ENCODE results near the gene DLGAP1.

DLGAP1 gene

DNA sequence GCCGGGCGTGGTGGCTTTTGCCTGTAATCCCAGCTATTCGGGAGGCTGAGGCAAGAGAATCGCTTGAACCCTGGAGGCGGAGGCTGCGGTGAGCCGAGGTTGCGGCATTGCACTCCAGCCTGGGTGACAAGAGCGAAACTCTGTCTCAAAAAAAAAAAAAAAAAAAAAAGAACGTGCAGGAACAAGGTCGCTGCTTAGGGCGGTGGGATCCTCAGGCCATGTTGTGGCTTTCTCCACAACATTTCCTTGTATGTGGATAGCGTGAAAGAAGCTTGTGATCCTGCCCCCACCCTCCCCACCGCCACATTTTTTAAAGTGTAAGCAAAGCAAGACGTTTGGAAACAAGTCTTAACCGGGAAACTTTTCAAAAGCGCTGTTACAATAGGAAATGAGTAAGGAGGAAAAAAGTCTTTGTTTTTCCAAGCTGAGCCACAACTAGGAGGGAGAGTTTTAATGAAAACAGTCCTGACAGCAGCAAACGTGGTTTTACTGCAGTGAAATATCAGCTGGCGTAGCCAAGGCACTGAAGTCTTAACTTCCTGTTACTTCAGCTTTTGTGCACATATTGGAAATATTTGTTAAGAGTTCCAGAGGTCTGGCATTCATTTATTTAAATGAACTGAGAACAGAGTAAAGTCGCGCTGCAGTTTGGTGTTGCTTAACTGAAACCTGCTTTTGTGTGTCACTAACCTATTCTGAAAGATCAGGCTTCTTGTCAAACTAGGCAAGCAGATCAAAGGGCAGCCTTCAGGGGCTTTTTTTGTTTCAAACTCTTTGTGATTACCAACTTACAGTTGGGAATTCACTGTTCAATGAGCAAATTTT, 1001.4 kb downstream of the DLGAP1 start:
- peak; percentile 8 for DNase-seq

DNA sequence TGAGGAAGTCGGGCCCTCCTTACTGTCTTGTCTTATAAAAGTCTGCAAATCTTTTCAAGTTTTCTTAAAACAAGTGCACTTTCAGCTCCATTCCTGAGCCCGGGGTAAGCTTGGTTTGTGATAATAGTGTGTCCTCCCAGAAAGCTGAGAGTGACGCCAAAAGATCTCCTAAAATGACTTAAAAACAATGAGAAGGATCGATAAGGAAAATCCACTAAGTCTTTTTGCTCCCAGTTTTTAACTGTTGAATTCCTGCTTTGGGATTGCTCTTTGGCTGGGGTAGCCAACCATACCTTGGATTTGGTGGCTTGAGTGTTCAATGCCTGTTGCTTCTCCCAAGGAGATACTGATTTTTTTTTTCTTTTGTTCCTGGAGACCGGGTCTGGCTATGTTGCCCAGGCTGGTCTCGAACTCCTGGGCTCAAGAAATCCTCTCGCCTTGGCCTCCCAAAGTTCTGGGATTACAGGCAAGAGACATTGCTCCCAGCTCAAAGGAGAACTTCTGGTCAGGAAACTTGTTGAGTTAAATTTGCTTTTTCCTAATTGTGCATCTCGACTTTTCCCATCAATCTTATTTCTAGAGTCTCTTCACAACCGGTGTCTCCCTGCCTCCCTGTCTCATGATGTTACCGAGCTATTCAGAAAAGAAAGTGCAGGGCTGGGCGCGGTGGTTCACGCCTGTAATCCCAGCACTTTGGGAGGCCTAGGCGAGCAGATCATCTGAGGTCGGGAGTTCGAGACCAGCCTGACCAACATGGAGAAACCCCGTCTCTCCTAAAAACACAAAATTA, 1002.2 kb downstream of the DLGAP1 start:
- no peak for DNase-seq

DNA sequence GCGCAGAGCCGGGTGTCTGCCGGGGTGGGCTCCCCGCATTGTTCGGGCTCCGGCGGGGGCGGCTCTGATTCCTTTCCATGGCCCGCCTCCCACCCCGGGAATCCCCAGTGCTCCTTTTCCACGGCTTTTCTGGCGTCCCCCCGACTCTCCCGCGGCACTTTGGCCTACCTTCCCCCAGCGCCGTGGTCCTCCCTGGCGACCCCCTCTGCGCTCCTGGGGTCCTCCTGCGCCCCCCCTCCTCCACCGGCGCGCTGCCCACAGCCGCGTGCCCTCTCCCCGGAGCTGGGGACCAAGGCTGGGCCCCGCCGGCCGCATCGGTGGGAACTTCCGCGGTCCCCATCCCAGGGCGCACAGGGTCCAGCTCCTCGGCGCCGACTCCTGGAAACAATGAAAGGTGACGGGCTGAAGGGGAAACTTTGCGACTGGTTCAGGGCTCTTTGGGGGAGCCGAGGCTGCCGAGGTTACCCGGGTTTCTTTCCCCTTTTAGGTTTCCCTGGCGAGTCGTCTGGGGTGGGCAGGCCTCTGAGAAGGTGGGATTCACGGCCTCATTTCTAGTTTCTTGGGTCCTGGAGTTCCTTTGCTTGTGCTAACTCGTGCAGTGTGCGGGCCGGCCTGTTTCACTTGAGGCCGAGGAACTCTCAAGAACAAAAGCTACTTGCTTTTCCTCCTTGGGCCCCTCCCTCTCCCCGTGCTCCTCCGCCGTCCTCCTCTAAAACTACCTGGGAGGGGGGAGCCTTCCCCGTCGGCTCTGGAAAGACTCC, 1002.9 kb downstream of the DLGAP1 start:
- no peak for DNase-seq

DNA sequence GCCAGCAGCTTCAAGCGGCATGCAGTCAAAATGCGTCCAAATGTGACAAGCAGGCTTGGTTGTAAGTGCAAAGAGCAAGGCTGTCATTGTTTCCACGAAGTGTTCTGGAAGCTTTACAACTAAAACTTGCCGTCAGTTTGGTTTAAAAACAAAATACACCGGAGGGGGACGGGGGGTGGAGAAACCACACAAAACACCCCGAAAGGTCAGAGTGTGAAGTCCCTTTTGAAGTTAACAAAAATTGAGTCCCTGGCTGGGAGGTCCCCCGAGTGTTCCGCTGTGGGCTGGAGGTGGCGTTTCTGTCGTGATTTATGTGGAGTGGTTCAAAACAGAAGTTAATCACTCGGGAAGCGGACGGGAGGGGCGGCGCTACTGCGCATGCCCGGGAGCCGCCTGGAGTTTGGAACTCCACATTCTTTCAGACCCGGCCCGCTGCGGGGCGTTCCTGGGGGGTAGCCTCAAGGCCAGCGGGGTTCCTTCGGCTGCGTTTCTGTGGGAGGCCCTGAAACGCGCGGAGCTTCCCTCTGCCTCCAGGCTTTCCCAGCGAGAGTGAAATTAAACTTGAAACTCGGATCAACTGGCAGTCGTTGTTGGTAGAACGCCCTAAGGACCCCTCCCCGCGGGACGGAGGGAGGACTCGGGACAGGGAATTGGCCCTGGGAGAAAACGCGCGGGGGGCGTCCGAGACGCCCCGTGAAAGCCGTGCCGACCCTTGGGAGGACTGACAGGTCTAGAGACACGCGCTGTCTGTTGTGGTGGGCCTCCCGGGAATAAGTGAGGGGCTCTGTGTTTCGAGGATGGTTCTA, 1003.7 kb downstream of the DLGAP1 start:
- peak; percentile 34 for DNase-seq

DNA sequence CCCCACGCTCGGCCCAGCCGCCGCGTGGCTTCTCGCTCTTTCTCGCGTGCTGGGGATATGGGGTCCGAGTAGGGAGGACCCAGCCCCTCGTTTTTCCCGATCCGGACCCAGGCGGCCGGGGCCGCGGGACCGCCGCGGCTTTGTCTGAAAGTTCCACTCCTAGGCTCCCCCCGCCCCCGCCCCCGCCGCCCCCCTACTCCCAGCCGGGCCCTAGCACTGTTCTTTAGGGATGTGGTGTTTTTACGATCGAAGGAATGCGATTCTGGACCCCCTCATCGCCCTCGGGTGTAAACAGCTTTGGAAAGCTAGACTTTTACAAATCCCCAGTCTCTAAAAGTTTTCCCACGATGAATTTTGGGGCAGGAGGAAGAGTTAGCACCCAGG, 1004.3 kb downstream of the DLGAP1 start:
- no peak for DNase-seq

DNA sequence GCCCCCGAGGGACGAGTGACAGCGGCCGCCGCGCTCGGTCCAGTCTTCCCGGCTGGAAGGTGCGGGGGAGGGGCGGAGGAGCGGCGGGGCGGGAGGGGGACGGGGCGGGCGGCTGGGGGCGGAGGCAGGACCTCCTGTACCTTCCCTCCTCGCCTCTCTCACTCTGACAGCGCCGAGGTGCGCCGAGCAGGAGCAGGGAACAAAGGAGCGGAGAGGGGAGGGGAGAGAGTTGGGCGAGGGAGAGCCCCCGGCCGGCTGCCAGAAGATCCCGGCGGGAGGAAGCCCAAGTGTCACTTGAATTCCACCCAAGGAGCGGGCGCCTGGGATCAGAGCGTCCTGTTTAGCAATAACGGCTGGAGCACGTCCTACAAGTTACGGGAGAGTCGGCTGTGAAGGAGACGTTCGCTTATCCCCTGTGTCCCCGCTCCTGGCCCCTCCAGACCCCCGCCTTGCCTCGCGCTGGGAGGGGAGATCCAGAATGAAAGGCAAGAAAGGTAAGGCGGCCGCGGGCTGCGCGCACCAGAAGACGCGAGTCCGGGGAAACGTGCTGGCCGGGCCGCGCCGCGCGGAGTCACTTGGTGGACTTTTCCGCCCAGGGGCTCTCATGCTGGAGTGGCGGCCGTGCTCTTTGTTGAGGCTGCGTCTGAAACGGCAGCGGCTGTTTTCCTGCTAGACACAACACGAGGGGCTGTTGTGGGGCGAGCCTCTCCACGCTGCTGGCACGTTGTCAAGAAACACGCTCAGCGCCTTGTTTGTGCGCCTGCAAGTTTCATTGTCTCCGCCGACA, 1004.9 kb downstream of the DLGAP1 start, which contains the start of gene TGIF1:
TSS of gene TGIF1 (plus strand) at position 161 of the 787 bp plus-strand sequence. CDS start at position 479, 318 bp downstream.
- peak; percentile 78 for DNase-seq

DNA sequence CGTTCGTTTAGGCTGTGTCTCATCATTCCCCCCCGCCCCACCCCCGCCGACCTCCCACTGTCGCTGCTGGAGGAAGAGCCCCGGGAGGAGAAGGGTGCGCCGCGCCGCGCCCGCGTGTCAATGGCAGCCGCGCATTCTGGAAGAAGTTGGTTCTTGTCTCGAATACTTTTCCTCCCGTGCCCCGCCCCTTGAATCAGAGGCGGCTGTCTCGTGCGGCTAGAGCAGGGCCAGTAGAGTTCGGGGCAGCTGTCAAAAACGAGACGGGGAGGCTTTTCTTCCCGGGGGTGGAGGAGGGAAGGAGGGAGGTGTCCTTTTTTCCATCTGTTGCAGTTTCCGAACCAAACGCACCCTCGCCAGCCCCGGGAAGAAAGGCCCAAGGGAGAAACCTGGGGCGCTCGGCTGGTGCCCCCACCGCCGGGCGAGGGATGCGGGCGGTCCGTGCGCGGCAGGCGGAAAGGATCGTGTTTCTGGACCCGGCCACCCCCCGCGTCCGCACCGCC, 1005.5 kb downstream of the DLGAP1 start:
- DNase-seq = no peak

DNA sequence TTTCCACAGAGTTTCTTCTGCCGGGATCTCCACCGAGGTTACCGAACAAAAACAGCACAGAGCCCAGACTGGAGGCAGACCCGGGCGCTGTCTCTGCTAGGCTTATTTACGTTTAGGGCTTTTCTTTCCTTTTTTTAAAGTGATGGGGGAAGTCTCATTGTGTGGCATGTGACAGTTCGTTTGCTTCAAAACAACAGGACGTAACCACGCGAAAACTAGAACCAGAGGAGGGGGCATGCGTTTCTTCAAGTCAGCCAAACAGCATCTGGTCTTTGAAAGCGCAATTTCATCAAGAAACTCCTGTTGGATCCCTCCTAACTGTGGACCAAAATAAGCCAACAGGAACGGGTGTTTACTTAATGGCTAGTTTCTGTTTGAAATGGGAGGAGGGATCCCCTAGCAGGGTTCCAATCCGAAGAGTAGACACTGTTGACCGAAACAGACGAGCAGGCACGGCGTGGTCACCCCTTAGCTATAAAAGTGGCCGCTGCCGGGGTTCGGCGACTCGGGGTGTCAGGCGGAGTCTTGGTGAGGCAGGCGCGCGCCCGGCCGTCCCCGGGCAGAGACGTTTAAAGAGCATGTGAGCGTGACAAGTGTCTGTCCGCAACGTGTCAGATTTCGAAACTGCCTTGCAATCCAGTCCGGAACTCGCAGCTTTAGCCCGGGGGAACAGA, 1006.1 kb downstream of the DLGAP1 start:
- DNase-seq = peak; percentile 60

DNA sequence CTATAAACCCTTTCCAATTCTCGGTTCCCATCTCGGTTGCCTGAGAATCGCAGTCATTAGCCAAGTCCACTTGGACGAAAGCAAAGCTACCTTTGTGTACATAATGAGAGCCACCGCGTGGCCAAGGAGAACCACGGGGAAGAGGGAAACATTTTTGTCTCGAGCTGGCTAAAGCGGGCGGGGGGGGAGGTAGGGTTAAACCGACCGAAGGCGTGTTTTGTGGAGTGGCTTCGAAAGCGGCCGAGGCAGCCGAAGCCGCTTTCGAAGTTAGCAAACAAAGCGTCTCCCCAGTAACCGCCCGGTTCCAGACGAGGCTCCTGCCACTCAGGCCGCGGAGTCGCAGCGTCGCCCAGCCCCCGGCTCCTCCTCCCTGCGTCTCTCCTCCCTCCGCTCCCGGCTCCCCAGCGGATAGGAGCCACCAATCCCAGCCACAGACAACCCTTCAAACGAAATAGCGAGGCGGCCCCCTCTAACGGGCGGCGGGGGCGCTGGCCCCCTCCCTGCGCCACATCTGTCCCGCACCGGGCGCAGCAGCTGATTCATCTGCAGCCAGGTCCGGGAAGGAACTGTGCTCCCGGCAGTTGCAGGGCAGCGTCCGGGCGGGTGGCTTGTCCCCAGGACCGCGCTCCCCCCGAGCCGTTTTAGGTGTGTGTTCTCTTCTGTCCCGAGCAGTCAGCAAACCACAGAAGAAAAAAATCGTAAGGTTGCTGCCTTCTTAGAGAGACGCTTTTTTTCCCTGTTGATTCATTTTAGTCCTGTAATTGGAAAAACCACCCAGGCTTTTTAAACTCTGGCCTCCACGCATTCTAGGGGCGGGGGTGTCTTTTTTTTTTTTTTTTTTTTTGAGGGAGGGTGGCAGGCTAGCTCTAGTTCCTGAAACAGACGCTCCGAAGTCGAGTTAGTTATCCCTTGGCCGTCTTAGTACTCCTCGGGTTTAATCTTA, 1006.9 kb downstream of the DLGAP1 start:
- DNase-seq = peak; percentile 91

DNA sequence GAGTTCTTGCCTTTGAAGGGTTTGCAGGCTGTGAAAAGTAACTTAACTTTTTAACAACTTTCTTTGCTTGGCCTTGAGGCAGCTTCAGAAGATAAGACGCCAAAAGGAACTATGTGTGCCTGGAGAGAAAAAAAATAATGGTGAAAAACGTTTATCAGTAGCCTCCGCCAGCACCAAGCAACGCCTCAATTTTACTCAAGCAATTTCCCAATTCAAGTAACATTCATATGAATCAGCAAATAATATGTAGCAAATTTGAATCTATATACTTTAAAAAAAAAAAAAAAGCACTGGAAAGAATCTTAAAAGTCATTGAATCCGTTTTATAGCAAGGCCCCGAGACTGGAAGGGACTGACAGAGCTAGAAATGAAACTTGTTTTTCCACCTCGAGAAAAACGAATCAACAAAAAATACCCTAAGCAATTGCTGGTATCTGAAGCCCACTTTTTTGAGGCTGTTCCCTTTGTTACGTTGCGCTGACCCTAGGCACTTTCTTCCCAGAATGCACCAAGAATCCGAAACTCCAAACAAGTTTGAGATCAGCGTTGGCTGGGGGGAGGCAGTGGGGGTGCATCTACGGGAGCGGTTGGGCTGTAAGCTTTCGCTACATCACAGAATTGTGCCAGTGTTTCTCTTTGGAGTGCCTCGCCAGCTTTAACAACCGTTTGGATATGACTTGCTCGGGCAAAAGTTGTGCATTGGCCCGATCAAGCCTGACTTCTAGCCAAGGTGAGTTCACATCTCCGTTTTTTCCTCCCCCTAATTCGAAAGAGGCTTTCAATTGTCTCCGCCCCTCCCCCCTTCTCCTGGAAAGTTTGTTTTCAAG, 1007.8 kb downstream of the DLGAP1 start:
- DNase-seq = no peak
